Measurements from ENCODE around the gene TAS2R3. TPM values are rescaled to one million over a fixed set of nuclear protein-coding genes. Genes with fewer than 3 reads are reported as not detected.

The TAS2R3 gene
- total and polyA plus RNA-seq, 9 of the 15 experiments (the other 6 are each of a cell fraction or from before 2014, with no cell fraction given) = 0.37 to 1.9 (median 1.2) TPM; not detected in 2

DNA sequence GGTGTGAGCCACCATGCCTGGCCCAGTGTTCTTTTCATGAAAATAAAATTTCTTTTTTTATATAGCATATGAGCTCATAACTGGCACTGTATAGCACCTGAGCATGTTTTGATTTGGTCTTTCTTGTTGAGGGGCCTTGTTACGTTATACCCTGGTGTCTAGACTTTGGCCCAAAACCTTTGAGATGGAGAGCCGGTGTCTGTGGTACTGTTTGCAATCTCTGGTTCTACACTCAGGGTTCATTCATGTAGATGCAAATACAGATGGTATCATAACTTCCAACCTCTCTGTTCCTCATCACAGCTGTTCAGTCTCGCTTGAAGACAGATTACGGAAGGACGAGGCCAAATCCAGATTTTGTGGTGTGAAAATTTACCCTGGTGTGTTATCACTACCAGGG lies 26.0 kb downstream of the TAS2R3 start, which contains the start of gene TAS2R5:
TAS2R5 (plus strand) TSS at position 301 of the 400 bp plus-strand sequence. CDS start 145 bp downstream, outside the sequence.
- CTCF ChIA-PET (ENCODE audit: low intra/inter-chr PET ratio) = no interaction called here
- Histone ChIP-seq H3K4me3 (no peak within 1 kb of the TSS), H3K36me3 (ENCODE audit: control insufficient read depth, insufficient read depth, low read length) (peaks cover 29% of the 10 kb centered on the region; the same call in 1 of the 3 replicates), H3K4me2 (ENCODE audit: insufficient read depth, low read length) (no peak within 1 kb of the TSS), H3K27me3 (ENCODE audit: control insufficient read depth in 2 of 2, insufficient read depth in 2 of 2, low read length in 2 of 2) (no peaks in the 10 kb centered on the region), H4K20me1 (replicated peaks; ENCODE audit: control insufficient read depth, insufficient read depth, low read length) (no peaks in the 10 kb centered on the region), H3K27ac (ENCODE audit: extremely low read depth, low read depth, low read length) (no peak within 1 kb of the TSS), H3K4me1 (replicated peaks in 1 of 2; ENCODE audit: control insufficient read depth in 2 of 2, insufficient read depth in 2 of 2, low read length in 2 of 2) (no peaks in the 10 kb centered on the region), H3K79me2 (ENCODE audit: control insufficient read depth, insufficient read depth, low read length) (peaks cover 2% of the 10 kb centered on the region; the same call in 1 of the 3 replicates), H2AFZ (ENCODE audit: low read depth, low read length) (no peak within 1 kb of the TSS), H3K9ac (ENCODE audit: insufficient read depth in 1 of 2, low read depth in 2 of 2, low read length in 2 of 2) (no peak within 1 kb of the TSS), H3K9me1 (ENCODE audit: control insufficient read depth, insufficient read depth, low read length) (no peaks in the 10 kb centered on the region), H3K9me3 (replicated peaks; ENCODE audit: control insufficient read depth, insufficient read depth, low read depth, low read length) (no peaks in the 10 kb centered on the region)
- FAIRE-seq (no peak), DNase-seq (ENCODE audit: extremely low read depth in 1 of 4, low spot score in 3 of 4) (no peak), ATAC-seq (no peak)
- POLR2A ChIA-PET = no interaction called here
- TF ChIP-seq SIRT6 (IDR thresholded peaks at IDR 0.05; ENCODE audit: low read depth, low read length) = no peak
- TF ChIP-seq MAFK (IDR thresholded peaks at IDR 0.05; ENCODE audit: low read length) = no peak
- no peak for TF ChIP-seq RBM25 (IDR thresholded peaks at IDR 0.05; ENCODE audit: low read depth, low read length, severe bottlenecking)
- no peak for TF ChIP-seq NFYB (IDR thresholded peaks at IDR 0.05; ENCODE audit: extremely low read depth, insufficient read length)
- TF ChIP-seq NFIX (CRISPR knock-in tag; IDR thresholded peaks at IDR 0.05; ENCODE audit: low read depth) = no peak
- no peak for TF ChIP-seq ZNF699 (CRISPR knock-in tag; IDR thresholded peaks at IDR 0.05; ENCODE audit: insufficient replicate concordance)
- no peak for TF ChIP-seq ARHGAP35 (IDR thresholded peaks at IDR 0.05; ENCODE audit: partially characterized antibody)
- TF ChIP-seq, protein P1, sequence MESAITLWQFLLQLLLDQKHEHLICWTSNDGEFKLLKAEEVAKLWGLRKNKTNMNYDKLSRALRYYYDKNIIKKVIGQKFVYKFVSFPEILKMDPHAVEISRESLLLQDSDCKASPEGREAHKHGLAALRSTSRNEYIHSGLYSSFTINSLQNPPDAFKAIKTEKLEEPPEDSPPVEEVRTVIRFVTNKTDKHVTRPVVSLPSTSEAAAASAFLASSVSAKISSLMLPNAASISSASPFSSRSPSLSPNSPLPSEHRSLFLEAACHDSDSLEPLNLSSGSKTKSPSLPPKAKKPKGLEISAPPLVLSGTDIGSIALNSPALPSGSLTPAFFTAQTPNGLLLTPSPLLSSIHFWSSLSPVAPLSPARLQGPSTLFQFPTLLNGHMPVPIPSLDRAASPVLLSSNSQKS (CRISPR knock-in tag; IDR thresholded peaks at IDR 0.05) = no peak
- no peak for TF ChIP-seq NFXL1 (CRISPR knock-in tag; IDR thresholded peaks at IDR 0.05)
- no peak for TF ChIP-seq ZBED1 (IDR thresholded peaks at IDR 0.05)
- no peak for TF ChIP-seq COPS2 (conservative IDR thresholded peaks at IDR 0.05)
- no peak for TF ChIP-seq PCBP2 (IDR thresholded peaks at IDR 0.05; ENCODE audit: low read depth, low read length, poor library complexity, severe bottlenecking)
- 95% methylated on average over 5 of the region's 5 CpGs for whole genome bisulfite sequencing (ENCODE audit: insufficient coverage, low coverage, missing lambda C conversion rate)
- BruUV-seq (replicated peaks) = no TSS peak
- intact Hi-C loops (cut with micrococcal nuclease) (no loop called here), in situ Hi-C loops (cut with MboI) (no loop called here)
